Erythroblast (primary cell): ENCODE data around the gene RASGRP4.

Experiments used
- DNase-seq, 2 experiments: peaks; one replicate each; lab custom pipeline; 2025; lab: John Stamatoyannopoulos, UW
- GATA1 ChIP-seq: IDR thresholded peaks from 2 replicates; pipeline ENCODE4 v1.6.1; 2011; ENCODE audit warnings: low read depth, mild to moderate bottlenecking, control low read depth, low read length, moderate library complexity
- POLR2A ChIP-seq: IDR thresholded peaks from 2 replicates; pipeline ENCODE4 v1.6.1; 2011; ENCODE audit warnings: mild to moderate bottlenecking, low read length

RASGRP4 gene

DNA sequence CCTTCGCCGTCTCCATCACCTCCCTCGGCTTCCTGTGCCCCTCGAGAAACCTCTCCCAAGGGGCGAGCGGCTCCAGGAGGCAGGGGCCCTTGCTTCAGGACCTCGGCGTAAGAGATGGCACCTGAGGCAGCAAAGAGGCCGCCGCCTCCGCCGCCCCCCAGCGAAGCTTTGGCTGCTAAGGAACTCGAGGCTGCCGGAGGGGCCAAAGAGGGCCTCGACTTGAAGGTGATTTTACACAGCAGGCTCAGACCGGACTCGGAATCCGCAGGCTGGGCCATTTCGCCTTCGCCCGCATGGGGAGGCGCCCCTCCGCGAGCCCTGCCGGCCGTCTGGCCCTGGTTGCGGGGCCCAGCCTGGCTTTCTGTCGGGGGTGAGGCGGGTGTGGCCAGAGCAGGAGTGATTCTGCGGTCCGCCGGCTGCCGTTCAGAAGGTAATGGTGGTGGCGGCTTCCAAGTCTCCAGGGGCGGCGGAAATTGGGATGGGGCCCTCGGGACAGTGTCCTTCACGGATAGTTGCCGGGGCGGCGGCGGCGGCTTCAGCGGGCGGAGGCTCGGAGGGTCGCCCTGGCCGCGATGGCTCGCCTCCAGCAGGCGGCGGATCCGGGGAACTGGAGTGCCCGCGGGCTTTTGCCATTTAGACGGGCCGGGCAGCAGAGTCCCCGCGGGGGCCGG lies 39.6 kb downstream of the RASGRP4 start:
- TF ChIP-seq GATA1: no peak
- TF ChIP-seq POLR2A: no peak
- no peak for DNase-seq

DNA sequence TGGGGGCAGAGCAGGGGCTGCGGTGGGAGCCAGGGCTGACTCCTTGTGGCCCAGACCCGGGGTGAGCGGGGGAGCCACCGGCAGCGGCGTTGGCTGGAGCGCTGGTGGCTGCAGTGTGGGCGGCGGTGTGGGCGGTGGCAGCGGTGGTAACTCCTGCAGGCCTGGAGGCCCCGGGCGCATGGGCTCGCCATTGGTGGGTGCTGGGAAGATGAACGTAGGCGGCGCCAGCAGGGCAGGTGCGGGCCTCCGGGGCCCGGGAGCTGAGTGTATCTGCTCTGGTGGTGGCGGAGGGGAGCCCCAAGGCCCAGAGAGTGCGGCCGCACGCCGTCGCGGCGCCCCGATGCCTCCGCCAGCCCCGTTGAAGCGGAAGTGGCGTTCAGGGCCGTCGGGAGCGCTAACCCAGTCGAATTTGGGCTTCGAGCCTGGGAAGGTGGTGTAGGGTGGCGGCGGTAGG lies 40.2 kb downstream of the RASGRP4 start:
- TF ChIP-seq GATA1 (no peak), POLR2A (no peak)

DNA sequence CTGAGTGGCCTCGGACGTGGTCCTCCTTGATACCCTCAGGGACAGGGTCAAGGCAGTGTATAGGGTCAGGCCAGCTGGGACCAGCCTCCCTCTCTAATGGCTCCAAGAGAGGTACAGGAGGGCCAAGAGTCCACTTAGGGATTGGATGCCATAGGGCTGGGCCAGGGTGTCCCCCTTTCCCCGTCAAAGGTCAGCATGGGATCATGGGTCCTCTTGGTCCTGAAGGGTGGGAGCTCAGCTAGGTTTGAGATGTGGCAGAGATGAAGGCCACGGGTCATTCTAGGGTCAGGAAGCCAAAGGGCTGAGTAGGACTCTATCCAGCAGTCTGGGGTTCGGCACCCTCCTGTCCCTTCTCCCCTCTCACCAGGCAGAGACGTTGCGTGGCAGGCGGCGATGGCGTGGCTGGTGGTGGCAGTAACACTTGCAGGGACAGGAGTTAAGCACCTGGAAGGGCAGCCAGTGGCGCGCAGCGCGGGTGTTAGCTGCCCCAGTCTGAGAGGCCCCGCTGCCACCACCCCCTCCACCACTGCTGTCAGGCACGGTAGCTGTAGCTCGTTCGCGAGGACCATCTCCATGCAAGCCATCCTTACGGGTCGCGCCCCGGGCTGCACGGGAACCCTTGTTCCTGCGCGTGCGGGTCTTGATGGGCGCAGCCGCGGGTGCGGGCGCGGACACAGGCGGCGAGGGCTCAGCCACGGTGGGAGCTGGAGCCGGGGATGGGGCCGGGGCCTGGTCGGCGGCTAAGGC lies 40.8 kb downstream of the RASGRP4 start:
- no peak for DNase-seq
- TF ChIP-seq POLR2A: no peak
- no peak for TF ChIP-seq GATA1

More for the DNA sequence above, 40.2 kb downstream of the RASGRP4 start:
- no peak for DNase-seq

DNA sequence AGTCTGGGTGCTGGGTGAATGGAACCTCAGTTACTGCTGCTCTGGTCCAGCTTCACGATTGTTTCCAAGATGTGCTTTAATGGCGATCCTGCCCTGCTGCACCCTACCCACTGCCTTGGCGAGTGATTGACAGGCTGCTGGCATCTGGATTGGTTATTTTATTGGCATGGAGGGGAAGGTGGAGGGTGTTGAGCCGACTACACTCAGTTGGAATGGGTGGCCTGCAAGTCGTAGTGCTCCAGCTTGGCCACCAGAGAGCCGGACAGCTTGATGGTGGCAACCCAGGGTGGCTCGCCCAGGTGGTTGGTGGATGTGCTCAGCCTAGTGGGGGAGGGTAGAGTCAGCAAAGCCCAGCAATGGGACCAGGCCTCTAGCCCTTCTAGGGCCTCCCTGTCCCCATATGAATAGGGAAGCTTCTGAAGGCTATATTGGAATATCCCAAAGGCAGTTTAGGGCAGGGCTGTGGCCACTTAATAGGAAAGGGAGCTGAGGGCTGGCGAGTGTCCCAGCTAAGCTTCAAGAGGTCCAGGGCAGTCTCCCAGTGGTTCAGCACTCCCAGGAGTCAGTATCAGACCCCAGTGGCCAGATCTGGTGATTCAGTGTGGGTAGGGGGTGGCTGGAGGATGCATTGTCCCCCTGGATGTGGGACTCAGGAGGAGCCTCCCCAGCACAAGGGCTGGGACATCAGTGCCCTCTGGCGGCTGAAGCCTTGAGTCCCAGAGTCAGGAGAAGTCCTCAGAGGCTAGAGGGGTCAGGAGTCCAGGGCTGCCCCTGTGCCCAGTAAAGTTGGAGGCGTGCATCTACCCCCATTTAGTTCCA lies 41.6 kb downstream of the RASGRP4 start:
- TF ChIP-seq GATA1 (no peak), POLR2A (peak; percentile 25)
- DNase-seq: no peak

DNA sequence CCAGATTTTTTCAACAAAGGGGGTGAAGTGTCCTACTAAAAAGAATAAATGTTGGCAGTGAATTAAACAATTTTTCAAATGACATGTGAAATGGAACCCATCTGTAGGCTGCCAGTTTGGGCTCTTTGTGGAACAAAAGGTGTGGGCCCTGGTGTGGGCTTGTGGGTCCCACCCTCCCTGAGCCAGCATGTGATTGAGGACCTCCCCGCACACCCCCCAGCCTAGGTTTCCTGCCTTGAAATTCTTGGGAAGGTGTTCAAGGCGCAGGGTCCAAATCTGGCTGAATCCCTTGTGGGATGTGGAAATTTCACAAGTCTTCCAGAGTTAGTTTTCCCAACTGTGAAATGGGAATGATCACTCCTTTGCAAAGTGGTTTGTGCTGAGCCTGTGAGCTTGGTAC lies 42.3 kb downstream of the RASGRP4 start:
- DNase-seq: no peak
- TF ChIP-seq POLR2A: no peak
- TF ChIP-seq GATA1: no peak

DNA sequence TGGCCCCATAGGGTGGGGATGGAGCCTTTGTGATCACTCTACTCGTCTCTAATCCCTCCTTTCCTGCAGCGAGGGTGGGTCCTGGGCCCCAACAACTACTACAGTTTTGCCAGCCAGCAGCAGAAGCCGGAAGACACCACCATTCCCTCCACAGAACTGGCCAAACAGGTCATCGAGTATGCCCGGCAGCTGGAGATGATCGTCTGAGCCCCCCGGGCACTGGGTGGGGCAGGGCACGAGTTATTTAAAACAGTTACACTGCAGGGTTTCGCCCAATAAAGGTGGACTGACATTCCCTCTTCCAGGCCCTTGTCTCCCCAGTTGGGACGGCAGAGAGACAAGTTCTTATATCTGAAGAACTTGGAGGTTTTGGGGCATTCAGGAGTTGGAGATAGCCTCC lies 42.8 kb downstream of the RASGRP4 start:
- TF ChIP-seq POLR2A (no peak), GATA1 (no peak)
- DNase-seq: no peak

DNA sequence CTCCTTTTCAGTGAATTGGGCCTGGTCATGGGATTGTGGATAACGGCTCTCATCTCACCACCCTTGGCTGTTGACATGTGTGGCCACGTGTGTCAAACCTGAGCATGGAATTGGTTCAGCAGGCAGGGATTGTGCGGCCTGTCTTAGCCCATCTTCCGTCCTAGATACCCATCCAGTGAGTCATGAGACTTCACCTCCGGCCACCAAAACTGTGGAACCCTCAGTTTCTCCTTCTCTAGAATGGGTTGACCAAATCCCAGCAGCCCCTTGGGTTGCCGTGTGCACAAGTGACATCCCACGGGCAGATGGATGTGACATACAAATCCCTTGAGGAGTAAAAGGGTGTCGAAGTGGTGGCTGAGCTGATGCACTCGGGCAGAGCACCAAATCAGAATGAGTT lies 44.9 kb downstream of the RASGRP4 start:
- no peak for DNase-seq
- TF ChIP-seq GATA1 (no peak), POLR2A (no peak)

DNA sequence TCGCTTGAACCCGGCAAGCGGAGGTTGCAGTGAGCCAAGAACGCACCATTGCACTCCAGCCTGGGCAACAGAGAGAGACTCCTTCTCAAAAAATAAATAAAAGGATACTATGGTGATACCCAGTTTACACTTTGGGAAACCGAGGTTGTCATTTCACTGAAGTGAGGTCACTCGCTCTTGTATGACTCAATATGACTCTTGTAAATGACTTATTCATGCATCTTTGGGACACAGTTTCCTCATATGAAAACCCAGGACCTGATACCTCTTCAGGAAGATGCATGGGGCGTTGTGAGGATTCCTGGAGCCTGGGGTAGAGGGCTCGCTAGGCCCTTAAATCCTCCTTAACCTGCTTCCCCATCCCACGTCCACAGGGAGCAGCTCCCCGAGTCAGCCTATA lies 47.2 kb downstream of the RASGRP4 start:
- no peak for DNase-seq
- TF ChIP-seq POLR2A (no peak), GATA1 (no peak)

DNA sequence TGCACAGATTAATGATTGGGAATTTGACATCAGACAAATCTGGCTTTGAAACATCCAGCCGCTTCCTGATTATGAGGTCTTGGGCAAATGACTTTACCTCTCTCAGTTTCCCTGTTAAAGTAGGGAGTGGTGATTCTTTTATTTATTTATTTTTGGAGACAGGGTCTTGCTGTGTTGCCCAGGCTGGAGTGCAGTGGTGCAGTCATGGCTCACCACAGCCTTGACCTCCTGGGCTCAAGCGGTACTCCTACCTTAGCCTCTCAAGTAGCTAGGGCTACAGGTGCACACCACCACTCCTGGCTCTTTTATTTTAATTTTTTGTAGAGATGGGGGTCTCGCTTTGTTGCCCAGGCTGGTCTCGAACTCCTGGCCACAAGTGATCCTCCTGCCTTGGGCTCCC lies 49.0 kb downstream of the RASGRP4 start:
- no peak for TF ChIP-seq POLR2A
- TF ChIP-seq GATA1: no peak
- no peak for DNase-seq

DNA sequence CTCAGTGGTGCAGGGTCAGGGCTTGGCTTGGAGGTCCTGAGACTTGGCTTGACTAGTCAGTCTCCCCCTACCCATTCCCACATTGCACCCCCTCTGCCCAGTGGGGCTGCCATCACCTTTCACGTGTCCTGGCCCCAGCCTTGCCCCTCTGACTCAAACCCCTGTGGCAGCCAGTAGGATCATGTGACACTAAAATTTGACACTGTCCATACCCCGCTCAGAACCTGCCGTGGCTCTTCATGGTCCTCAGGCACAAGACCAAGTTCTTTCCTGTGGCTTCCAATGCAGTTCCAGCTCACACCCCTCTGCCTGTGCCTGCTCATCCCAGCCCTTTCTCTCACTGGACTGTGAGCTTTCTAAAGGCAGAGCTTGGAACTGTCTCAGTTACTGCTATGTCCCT lies 49.4 kb downstream of the RASGRP4 start:
- TF ChIP-seq GATA1: no peak
- no peak for TF ChIP-seq POLR2A
- DNase-seq: no peak

DNA sequence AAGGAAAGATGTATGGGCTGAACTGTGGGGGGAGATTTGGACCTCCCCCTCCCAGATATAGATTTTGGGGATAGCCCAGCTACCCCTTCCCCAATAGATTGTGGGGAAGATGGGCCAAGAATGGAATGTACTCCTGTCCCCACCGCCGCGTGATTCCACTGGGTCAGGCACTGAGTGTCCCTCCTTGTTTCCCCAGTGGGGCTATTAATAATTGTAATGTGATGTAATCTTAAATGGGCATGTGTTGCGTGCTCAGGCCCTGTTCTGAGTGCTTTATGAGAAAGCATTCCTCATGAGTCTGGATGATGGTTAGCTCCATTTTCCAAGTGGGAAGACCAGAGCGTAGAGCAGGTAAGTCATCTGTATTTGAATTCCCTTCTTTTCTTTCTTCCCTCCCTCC lies 50.3 kb downstream of the RASGRP4 start:
- DNase-seq: no peak

DNA sequence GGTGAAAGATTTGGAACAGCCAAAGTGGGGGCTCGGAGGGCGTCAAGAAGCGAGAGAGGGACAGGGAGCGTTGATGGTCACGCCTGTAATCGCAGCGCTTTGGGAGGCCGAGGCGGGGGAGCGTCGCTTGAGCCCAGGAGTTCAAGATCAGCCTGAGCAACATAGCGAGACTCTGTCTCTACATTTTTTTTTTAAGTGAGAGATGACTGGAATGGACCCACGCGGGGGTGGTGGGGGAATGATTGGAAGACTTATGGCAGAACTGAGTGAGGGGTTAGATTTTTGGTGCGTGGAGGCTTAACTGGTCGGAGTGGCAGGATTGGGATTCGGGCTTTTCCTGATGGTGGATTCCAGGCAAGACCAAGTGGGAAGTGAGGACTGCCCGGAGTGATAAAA lies 50.9 kb downstream of the RASGRP4 start:
- peak; percentile 80 to 84 for DNase-seq
- TF ChIP-seq GATA1: no peak
- TF ChIP-seq POLR2A: no peak

More for the DNA sequence above, 50.3 kb downstream of the RASGRP4 start:
- no peak for TF ChIP-seq GATA1
- no peak for TF ChIP-seq POLR2A

DNA sequence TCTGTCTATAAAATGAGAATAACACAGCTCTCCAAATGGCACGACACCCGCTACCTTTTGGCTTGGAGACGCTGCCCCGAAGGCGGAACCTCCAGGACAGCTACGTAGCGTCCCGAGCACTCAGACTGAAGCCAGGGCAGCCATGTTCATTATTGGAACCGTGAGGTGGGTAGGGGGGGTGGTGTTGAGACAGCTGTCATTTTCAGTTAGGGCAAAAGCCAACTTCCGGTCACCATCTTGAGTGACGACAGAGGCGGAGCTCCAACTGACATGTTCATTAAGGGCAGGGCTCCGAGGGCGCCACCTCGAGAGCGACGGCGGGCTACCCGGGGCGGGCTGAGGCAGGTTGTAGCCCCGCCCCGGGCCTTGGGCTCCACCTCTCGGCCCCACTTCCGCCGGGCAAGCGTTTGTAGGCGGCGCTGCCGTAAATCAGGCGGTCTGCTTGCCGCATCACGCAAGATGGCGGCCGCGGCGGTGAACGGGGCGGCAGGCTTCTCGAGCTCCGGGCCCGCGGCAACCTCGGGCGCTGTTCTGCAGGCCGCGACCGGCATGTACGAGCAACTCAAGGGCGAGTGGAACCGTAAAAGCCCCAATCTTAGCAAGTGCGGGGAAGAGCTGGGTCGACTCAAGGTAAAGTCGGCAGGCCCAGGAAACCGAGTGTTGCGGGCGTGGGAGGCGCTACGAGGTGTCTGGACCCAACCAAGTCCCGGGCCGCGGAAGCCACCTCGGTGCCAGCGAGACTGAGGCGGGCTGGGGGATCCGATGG lies 51.5 kb downstream of the RASGRP4 start, which contains the start of gene PSMD8:
TSS of gene PSMD8 (plus strand) at position 240 of the 766 bp plus-strand sequence. CDS start at position 271, 31 bp downstream.
- TF ChIP-seq GATA1: no peak
- TF ChIP-seq POLR2A: peak; percentile 96
- DNase-seq: peak; percentile 100
